GM12873 (cell line): ENCODE data around the gene TLCD1.

Experiments
- CTCF ChIP-seq: IDR thresholded peaks from 2 replicates; pipeline ENCODE4 v1.5.1; 2012; ENCODE audit warnings: low read depth, mild to moderate bottlenecking, moderate library complexity, low read length, control low read depth; ENCODE audit not compliant: insufficient read depth; ENCODE audit errors: missing control alignments

TLCD1 gene

GRCh38 chr17:28702026-28702751, 23.8 kb downstream of the TLCD1 start:
- no peak for TF ChIP-seq CTCF

- TF ChIP-seq CTCF, result no peak
These were observed 25.1 kb downstream of the TLCD1 start for GRCh38 chr17:28700830-28701492.

- no peak for TF ChIP-seq CTCF
These were observed 25.8 kb downstream of the TLCD1 start for GRCh38 chr17:28700278-28700677.

- TF ChIP-seq CTCF, result no peak
These were observed 27.6 kb downstream of the TLCD1 start for GRCh38 chr17:28698253-28698941.

- TF ChIP-seq CTCF, result no peak
These were observed 32.2 kb downstream of the TLCD1 start for GRCh38 chr17:28693869-28694268.

- no peak for TF ChIP-seq CTCF
These were observed 37.0 kb downstream of the TLCD1 start for GRCh38 chr17:28689011-28689410.

- no peak for TF ChIP-seq CTCF
These were observed 37.6 kb downstream of the TLCD1 start for GRCh38 chr17:28688481-28688880.
